ENCODE measurements around the gene NARF.

NARF gene

GRCh38 chr17:82439194-82439828, 19.2 kb upstream of the NARF start:
- Mint-ChIP-seq H3K4me1 (ENCODE audit: low read depth) (peaks cover 55% of the 10 kb centered on the region), H3K4me3 (no peak overlapping the region), H3K27me3 (no peaks in the 10 kb centered on the region), H3K36me3 (ENCODE audit: low read depth) (peaks cover 93% of the 10 kb centered on the region), H3K27ac (peak overlapping the region; percentile 94), H3K9me3 (no peaks in the 10 kb centered on the region)
- intact Hi-C loops (cut with micrococcal nuclease) = no loop called here

GRCh38 chr17:82439829-82440365, 18.6 kb upstream of the NARF start:
- Mint-ChIP-seq H3K9me3 (no peaks in the 10 kb centered on the region), H3K27me3 (no peaks in the 10 kb centered on the region), H3K4me1 (ENCODE audit: low read depth) (peaks cover 57% of the 10 kb centered on the region), H3K27ac (peak overlapping the region; percentile 94), H3K4me3 (peak overlapping the region; percentile 70), H3K36me3 (ENCODE audit: low read depth) (peaks cover 99% of the 10 kb centered on the region)
- intact Hi-C loops (cut with micrococcal nuclease) = loop anchor here (2.0 kb wide), 1 partner anchor 19 kb away; the partner anchor contains the start of gene NARF

GRCh38 chr17:82440469-82440981, 18.0 kb upstream of the NARF start:
- Mint-ChIP-seq H3K27me3 (no peaks in the 10 kb centered on the region), H3K9me3 (no peaks in the 10 kb centered on the region), H3K4me1 (ENCODE audit: low read depth) (peaks cover 58% of the 10 kb centered on the region), H3K36me3 (ENCODE audit: low read depth) (peaks cover 99% of the 10 kb centered on the region), H3K27ac (peak overlapping the region; percentile 94), H3K4me3 (peak overlapping the region; percentile 70)
- intact Hi-C loops (cut with micrococcal nuclease) = loop anchor here (2.0 kb wide), 1 partner anchor 18 kb away; the partner anchor contains the start of gene NARF

DNA sequence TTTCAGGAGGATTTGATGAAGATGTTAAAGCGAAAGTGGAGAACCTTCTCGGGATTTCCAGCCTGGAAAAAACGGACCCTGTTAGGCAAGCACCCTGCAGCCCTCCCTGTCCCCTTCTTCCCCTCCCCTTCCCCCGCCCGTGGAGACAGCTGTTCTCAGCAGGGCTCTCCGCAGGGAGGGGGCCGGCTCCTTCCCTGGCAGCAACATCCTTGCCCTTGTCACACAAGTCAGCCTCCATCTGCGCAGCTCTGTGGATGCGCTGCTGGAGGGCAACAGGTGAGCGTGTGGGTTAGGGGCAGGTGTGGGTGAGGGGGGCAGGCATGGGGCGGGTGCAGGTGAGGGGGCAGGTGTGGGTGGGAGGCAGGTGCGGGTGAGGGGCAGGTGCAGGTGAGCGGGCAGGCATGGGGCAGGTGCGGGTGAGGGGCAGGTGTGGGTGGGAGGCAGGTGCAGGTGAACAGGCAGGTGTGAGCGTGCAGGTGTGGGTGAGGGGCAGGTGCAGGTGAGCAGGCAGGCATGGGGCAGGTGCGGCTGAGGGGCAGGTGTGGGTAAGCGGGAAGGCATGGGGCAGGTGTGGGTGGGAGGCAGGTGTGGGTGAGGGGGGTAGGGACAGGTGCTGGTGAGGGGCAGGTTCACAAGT, 17.4 kb upstream of the NARF start:
- Mint-ChIP-seq H3K27ac (peak overlapping the region; percentile 94), H3K36me3 (ENCODE audit: low read depth) (peaks cover 99% of the 10 kb centered on the region), H3K4me3 (peak overlapping the region; percentile 70), H3K27me3 (no peaks in the 10 kb centered on the region), H3K9me3 (no peaks in the 10 kb centered on the region), H3K4me1 (ENCODE audit: low read depth) (peaks cover 64% of the 10 kb centered on the region)
- intact Hi-C loops (cut with micrococcal nuclease) = loop anchor here (2.0 kb wide), 1 partner anchor 18 kb away; the partner anchor contains the start of gene NARF

- peaks cover 72% of the 10 kb centered on the region for H3K4me1 Mint-ChIP-seq (ENCODE audit: low read depth)
- no peaks in the 10 kb centered on the region for H3K27me3 Mint-ChIP-seq
- H3K36me3 Mint-ChIP-seq (ENCODE audit: low read depth) = peaks cover 99% of the 10 kb centered on the region
- H3K27ac Mint-ChIP-seq = peak overlapping the region; percentile 94
- H3K9me3 Mint-ChIP-seq = no peaks in the 10 kb centered on the region
- peak overlapping the region; percentile 52 for H3K4me3 Mint-ChIP-seq
- intact Hi-C loops (cut with micrococcal nuclease) = loop anchor here (2.0 kb wide), 1 partner anchor 17 kb away; the partner anchor contains the start of gene NARF
These were observed 16.7 kb upstream of the NARF start for GRCh38 chr17:82441691-82442487.

DNA sequence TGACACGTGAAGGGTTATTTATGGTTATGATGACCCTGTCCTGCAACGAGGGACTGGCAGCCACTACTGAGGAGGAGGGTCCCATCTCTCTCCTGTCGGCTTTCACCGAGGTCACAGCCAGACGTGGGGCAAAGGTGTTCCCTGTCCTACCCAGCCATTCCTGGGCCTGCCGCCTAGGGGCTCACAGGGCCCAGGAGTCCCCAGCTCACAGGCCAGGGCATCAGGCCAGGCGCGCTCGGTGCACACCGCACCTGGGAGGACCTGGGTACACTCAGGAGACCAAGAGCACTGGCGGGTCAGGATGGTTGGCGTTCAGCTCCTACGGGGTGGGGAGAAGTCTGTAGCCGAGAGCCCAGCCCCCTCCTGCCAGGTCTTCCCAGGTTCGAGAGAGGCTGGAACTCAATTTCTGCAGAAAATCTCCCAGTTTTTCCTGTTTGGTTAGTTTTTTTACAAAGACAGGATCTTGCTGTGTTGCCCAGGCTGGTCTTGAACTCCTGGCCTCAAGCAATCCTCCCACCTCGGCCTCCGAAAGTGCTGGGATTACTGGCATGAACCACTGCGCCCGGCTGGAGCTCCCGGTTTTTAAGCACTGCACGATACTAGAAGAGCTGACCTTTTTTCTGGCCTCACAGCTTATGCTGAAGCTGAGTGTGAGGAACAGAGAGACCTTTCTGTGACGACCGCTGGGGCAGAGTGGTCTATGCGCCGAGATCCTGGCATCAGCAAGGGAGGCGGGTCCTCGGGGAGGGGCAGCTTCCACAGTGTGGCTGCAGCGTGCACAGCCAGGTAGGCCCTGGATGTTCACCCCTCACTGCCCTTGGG, 15.7 kb upstream of the NARF start:
- H3K4me3 Mint-ChIP-seq = no peak overlapping the region
- H3K36me3 Mint-ChIP-seq (ENCODE audit: low read depth) = peaks cover 99% of the 10 kb centered on the region
- intact Hi-C loops (cut with micrococcal nuclease) = no loop called here
- peaks cover 82% of the 10 kb centered on the region for H3K4me1 Mint-ChIP-seq (ENCODE audit: low read depth)
- no peaks in the 10 kb centered on the region for H3K9me3 Mint-ChIP-seq
- peak overlapping the region; percentile 56 for H3K27ac Mint-ChIP-seq
- H3K27me3 Mint-ChIP-seq = no peaks in the 10 kb centered on the region

- peak overlapping the region; percentile 56 for H3K27ac Mint-ChIP-seq
- no peaks in the 10 kb centered on the region for H3K27me3 Mint-ChIP-seq
- intact Hi-C loops (cut with micrococcal nuclease) = no loop called here
- peaks cover 85% of the 10 kb centered on the region for H3K4me1 Mint-ChIP-seq (ENCODE audit: low read depth)
- no peaks in the 10 kb centered on the region for H3K9me3 Mint-ChIP-seq
- H3K4me3 Mint-ChIP-seq = no peak overlapping the region
- peaks cover 93% of the 10 kb centered on the region for H3K36me3 Mint-ChIP-seq (ENCODE audit: low read depth)
These were observed 14.9 kb upstream of the NARF start for GRCh38 chr17:82443465-82444283.

DNA sequence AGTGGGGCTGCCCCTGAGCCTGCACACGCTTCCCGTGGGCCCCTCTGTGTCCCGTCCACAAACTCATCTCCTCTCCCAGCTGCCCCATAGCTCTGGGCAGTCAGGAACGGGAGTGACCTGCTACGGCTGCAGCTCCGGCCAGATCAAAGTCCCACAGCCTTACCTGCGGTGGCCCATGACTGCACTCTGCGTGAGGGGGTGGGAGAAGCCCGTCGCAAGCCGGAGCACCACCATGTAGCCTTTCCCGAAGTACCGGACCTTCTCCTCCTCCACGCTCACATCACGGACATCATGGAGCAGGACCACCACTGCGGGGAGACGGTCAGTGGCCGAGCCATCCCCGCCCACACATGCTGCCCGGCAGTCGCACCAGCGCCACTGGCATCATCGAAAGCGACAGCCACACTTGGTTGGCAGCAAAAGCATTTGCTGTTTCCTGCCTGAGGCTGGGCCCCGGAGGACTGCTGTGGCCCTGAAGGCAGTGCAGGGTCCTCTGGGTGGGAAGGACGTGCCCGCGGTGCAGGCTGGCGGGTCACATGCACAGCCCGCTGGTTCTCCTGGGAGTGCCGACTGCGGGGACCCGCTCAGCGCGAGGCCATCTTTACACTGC, 14.2 kb upstream of the NARF start:
- Mint-ChIP-seq H3K4me1 (ENCODE audit: low read depth) (peaks cover 83% of the 10 kb centered on the region), H3K27ac (no peak overlapping the region), H3K9me3 (no peaks in the 10 kb centered on the region)

GRCh38 chr17:82444941-82445521, 13.5 kb upstream of the NARF start:
- H3K4me1 Mint-ChIP-seq (ENCODE audit: low read depth) = peaks cover 76% of the 10 kb centered on the region
- H3K27me3 Mint-ChIP-seq = no peaks in the 10 kb centered on the region
- H3K27ac Mint-ChIP-seq = peak overlapping the region; percentile 50
- intact Hi-C loops (cut with micrococcal nuclease) = no loop called here
- peaks cover 93% of the 10 kb centered on the region for H3K36me3 Mint-ChIP-seq (ENCODE audit: low read depth)
- H3K9me3 Mint-ChIP-seq = no peaks in the 10 kb centered on the region
- no peak overlapping the region for H3K4me3 Mint-ChIP-seq

More for the DNA sequence above, 14.2 kb upstream of the NARF start:
- Mint-ChIP-seq H3K36me3 (ENCODE audit: low read depth) (peaks cover 93% of the 10 kb centered on the region), H3K27me3 (no peaks in the 10 kb centered on the region), H3K4me3 (no peak overlapping the region)
- intact Hi-C loops (cut with micrococcal nuclease) = no loop called here

GRCh38 chr17:82445542-82445941, 13.0 kb upstream of the NARF start:
- H3K27ac Mint-ChIP-seq = peak overlapping the region; percentile 50
- H3K36me3 Mint-ChIP-seq (ENCODE audit: low read depth) = peaks cover 93% of the 10 kb centered on the region

GRCh38 chr17:82446124-82446523, 12.4 kb upstream of the NARF start:
- intact Hi-C loops (cut with micrococcal nuclease) = no loop called here
- peaks cover 90% of the 10 kb centered on the region for H3K36me3 Mint-ChIP-seq (ENCODE audit: low read depth)
- peaks cover 67% of the 10 kb centered on the region for H3K4me1 Mint-ChIP-seq (ENCODE audit: low read depth)
- H3K4me3 Mint-ChIP-seq = no peak overlapping the region
- no peaks in the 10 kb centered on the region for H3K27me3 Mint-ChIP-seq
- H3K9me3 Mint-ChIP-seq = no peaks in the 10 kb centered on the region
- peak overlapping the region; percentile 50 for H3K27ac Mint-ChIP-seq

More at GRCh38 chr17:82445542-82445941, 13.0 kb upstream of the NARF start:
- H3K27me3 Mint-ChIP-seq = no peaks in the 10 kb centered on the region
- no peak overlapping the region for H3K4me3 Mint-ChIP-seq
- peaks cover 71% of the 10 kb centered on the region for H3K4me1 Mint-ChIP-seq (ENCODE audit: low read depth)
- intact Hi-C loops (cut with micrococcal nuclease) = no loop called here
- no peaks in the 10 kb centered on the region for H3K9me3 Mint-ChIP-seq

GRCh38 chr17:82446649-82447048, 11.9 kb upstream of the NARF start:
- Mint-ChIP-seq H3K27ac (peak overlapping the region; percentile 63), H3K4me3 (no peak overlapping the region), H3K27me3 (no peaks in the 10 kb centered on the region), H3K9me3 (no peaks in the 10 kb centered on the region), H3K36me3 (ENCODE audit: low read depth) (peaks cover 85% of the 10 kb centered on the region), H3K4me1 (ENCODE audit: low read depth) (peaks cover 67% of the 10 kb centered on the region)
- intact Hi-C loops (cut with micrococcal nuclease) = no loop called here

Measured in dendritic cell treated with granulocyte-macrophage colony-stimulating factor and Interleukin-4, amounts not matched to agents 40 ng/mL and 50 ng/mL, for 4 days (primary cell).